Lower leg skin (tissue), 3 donors: ENCODE data around the gene F10.

Experiments
- POLR2A ChIP-seq, 2 donors: fragments of 450-650 bp; IDR thresholded peaks; one replicate each; pipeline ENCODE4 v1.6.1; 2016 to 2017; ENCODE audit warnings: antibody characterized with exemption in 2 of 2, mild to moderate bottlenecking in 1 of 2, moderate library complexity in 1 of 2
- TF ChIP-seq, protein P1 (sequence below), 3 donors: fragments of 450-650 bp; IDR thresholded peaks; one replicate each; pipeline ENCODE4 v1.5.1; 2016; ENCODE audit warnings: antibody characterized with exemption in 3 of 3, mild to moderate bottlenecking in 3 of 3, moderate library complexity in 2 of 3

GRCh38 chr13:113097651-113098050 is 24.9 kb upstream of the F10 start:
- TF ChIP-seq, protein P1, sequence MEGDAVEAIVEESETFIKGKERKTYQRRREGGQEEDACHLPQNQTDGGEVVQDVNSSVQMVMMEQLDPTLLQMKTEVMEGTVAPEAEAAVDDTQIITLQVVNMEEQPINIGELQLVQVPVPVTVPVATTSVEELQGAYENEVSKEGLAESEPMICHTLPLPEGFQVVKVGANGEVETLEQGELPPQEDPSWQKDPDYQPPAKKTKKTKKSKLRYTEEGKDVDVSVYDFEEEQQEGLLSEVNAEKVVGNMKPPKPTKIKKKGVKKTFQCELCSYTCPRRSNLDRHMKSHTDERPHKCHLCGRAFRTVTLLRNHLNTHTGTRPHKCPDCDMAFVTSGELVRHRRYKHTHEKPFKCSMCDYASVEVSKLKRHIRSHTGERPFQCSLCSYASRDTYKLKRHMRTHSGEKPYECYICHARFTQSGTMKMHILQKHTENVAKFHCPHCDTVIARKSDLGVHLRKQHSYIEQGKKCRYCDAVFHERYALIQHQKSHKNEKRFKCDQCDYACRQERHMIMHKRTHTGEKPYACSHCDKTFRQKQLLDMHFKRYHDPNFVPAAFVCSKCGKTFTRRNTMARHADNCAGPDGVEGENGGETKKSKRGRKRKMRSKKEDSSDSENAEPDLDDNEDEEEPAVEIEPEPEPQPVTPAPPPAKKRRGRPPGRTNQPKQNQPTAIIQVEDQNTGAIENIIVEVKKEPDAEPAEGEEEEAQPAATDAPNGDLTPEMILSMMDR (IDR thresholded peaks at IDR 0.05) = no peak
- no peak for TF ChIP-seq POLR2A (IDR thresholded peaks at IDR 0.05)
